Dendritic cell treated with granulocyte-macrophage colony-stimulating factor and Interleukin-4, amounts not matched to agents 40 ng/mL and 50 ng/mL, for 4 days (primary cell): ENCODE results near the gene PAFAH1B2.

Source experiments
- H3K27ac Mint-ChIP-seq: one replicate; pipeline ENCODE4 v1.8.0; 2022; ENCODE audit warnings: mild to moderate bottlenecking, mixed read lengths
- H3K27me3 Mint-ChIP-seq: one replicate; pipeline ENCODE4 v1.8.0; 2022; ENCODE audit warnings: mild to moderate bottlenecking, mixed read lengths
- H3K36me3 Mint-ChIP-seq: one replicate; pipeline ENCODE4 v1.8.0; 2022; ENCODE audit warnings: low read depth, mixed read lengths
- H3K4me1 Mint-ChIP-seq: one replicate; pipeline ENCODE4 v1.8.0; 2022; ENCODE audit warnings: low read depth, mixed read lengths
- H3K4me3 Mint-ChIP-seq: one replicate; pipeline ENCODE4 v1.8.0; 2022; ENCODE audit warnings: mild to moderate bottlenecking, moderate library complexity, mixed read lengths
- H3K9me3 Mint-ChIP-seq: one replicate; pipeline ENCODE4 v1.8.0; 2022; ENCODE audit warnings: mixed read lengths
- intact Hi-C: fragments of 100-400 bp; cut with micrococcal nuclease; formaldehyde crosslinking; loops from one replicate; pipeline ENCODE4 v1.15.0; 2022

PAFAH1B2 gene

GRCh38 chr11:117144477-117145392, 648 bp downstream of the PAFAH1B2 start:
- peaks cover 58% of the 10 kb centered on the region for H3K4me1 Mint-ChIP-seq
- H3K36me3 Mint-ChIP-seq: peaks cover 49% of the 10 kb centered on the region

DNA sequence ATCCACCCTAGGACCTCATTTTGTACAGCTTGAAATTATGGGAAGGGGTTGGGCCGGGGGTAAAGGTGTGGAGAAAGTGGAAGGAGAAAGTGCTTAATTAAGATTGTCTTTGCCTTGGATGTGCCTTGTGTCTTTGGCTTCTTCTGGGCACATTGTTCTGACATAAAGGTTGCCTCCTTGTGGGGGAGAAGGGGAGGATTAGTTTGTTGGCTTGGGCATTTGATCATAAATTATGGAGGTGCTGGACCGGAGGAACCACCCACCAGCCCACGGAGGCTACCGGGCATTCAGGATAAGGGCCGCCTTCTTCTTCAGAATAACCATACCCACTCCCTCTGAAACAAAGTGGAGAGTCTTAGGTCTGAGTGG, 1.3 kb downstream of the PAFAH1B2 start:
- intact Hi-C loops: loop anchor here (5.0 kb wide), 1 partner anchor 37 kb away; no protein-coding TSS in a partner anchor
- Mint-ChIP-seq H3K27ac (peak overlapping the region; percentile 100), H3K9me3 (no peaks in the 10 kb centered on the region), H3K27me3 (no peaks in the 10 kb centered on the region), H3K36me3 (peaks cover 55% of the 10 kb centered on the region), H3K4me1 (peaks cover 64% of the 10 kb centered on the region), H3K4me3 (peak overlapping the region; percentile 99)

More at GRCh38 chr11:117144477-117145392, 648 bp downstream of the PAFAH1B2 start:
- peak overlapping the region; percentile 99 for H3K4me3 Mint-ChIP-seq
- no peaks in the 10 kb centered on the region for H3K9me3 Mint-ChIP-seq
- H3K27ac Mint-ChIP-seq: peak overlapping the region; percentile 100
- intact Hi-C loops: loop anchor here (5.0 kb wide), 1 partner anchor 38 kb away; no protein-coding TSS in a partner anchor
- H3K27me3 Mint-ChIP-seq: peaks cover 4% of the 10 kb centered on the region

GRCh38 chr11:117146521-117146920, 2.4 kb downstream of the PAFAH1B2 start:
- Mint-ChIP-seq H3K4me1 (peaks cover 63% of the 10 kb centered on the region), H3K27ac (peak overlapping the region; percentile 100)

DNA sequence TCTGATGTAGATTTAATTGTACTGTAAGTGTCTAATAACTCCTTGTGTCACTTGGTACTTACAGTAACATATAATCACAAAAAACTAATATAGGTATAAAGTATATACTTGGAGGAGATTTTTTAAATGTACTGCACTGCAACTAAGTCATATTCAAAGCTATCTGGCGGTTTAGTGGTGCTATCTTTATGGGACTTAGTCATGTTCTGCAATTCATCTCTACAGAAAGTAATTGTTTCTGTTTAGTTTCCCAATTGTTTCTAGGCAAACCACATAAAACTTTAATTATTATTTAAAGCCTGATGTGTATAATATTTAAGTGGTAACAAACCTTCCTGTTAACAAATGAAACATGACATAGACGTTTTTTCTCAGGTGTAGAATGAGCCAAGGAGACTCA, 8.0 kb downstream of the PAFAH1B2 start:
- H3K4me1 Mint-ChIP-seq: peaks cover 26% of the 10 kb centered on the region
- peaks cover 72% of the 10 kb centered on the region for H3K36me3 Mint-ChIP-seq
- H3K9me3 Mint-ChIP-seq: no peaks in the 10 kb centered on the region
- H3K4me3 Mint-ChIP-seq: no peak overlapping the region
- H3K27ac Mint-ChIP-seq: no peak overlapping the region
- intact Hi-C loops: no loop called here
- no peaks in the 10 kb centered on the region for H3K27me3 Mint-ChIP-seq

More at GRCh38 chr11:117146521-117146920, 2.4 kb downstream of the PAFAH1B2 start:
- Mint-ChIP-seq H3K27me3 (no peaks in the 10 kb centered on the region), H3K9me3 (no peaks in the 10 kb centered on the region), H3K4me3 (peak overlapping the region; percentile 99), H3K36me3 (peaks cover 60% of the 10 kb centered on the region)
- intact Hi-C loops: loop anchor here (5.0 kb wide), 1 partner anchor 36 kb away; no protein-coding TSS in a partner anchor

GRCh38 chr11:117154468-117154867, 10.4 kb downstream of the PAFAH1B2 start:
- Mint-ChIP-seq H3K4me3 (no peak overlapping the region), H3K4me1 (peaks cover 23% of the 10 kb centered on the region), H3K9me3 (no peaks in the 10 kb centered on the region), H3K36me3 (peaks cover 80% of the 10 kb centered on the region), H3K27me3 (no peaks in the 10 kb centered on the region), H3K27ac (no peak overlapping the region)
- intact Hi-C loops: no loop called here

DNA sequence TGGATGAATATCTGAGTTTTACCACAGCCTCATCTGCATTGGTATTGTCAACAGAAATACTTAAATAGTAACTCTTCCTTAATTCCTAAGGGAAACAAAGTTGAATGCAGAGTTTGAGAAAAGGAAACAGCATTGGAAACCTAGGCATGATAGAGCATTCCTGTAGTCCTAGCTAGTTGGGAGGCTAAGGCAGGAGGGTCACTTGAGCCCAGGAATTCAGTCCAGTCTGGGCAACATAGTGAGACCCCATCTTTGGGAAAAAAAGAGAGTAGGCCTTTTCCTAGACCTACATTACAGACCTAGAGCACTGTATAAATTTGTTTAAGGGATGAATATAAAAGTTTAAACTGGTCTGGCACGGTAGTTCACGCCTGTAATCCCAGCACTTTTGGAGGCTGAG, 13.4 kb downstream of the PAFAH1B2 start:
- Mint-ChIP-seq H3K4me1 (peaks cover 11% of the 10 kb centered on the region), H3K4me3 (no peak overlapping the region), H3K27me3 (no peaks in the 10 kb centered on the region), H3K27ac (no peak overlapping the region), H3K9me3 (no peaks in the 10 kb centered on the region), H3K36me3 (peaks cover 91% of the 10 kb centered on the region)
- intact Hi-C loops: no loop called here

- H3K36me3 Mint-ChIP-seq: peaks cover 95% of the 10 kb centered on the region
- H3K4me3 Mint-ChIP-seq: no peak overlapping the region
- H3K27ac Mint-ChIP-seq: no peak overlapping the region
- intact Hi-C loops: no loop called here
- no peaks in the 10 kb centered on the region for H3K27me3 Mint-ChIP-seq
- no peaks in the 10 kb centered on the region for H3K9me3 Mint-ChIP-seq
- peaks cover 6% of the 10 kb centered on the region for H3K4me1 Mint-ChIP-seq
These were observed 15.8 kb downstream of the PAFAH1B2 start for GRCh38 chr11:117159892-117160291.

DNA sequence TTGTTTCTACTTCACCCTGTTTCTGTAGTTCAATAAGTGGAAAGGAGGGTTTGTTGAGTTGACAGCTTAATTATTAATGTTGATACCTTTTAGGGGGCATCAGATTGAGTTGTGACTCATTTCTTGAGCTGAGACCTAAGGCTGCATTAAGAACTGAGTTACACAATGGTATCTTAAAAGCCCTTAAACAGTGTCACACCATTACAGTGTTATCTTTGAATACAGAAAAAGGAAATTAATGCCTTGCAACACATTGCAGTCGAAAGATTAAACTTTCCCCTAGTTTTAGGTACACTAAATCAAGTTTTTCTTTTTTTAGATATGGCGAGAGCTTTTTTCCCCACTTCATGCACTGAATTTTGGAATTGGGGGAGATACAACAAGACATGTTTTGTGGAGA, 16.7 kb downstream of the PAFAH1B2 start:
- intact Hi-C loops: no loop called here
- H3K27ac Mint-ChIP-seq: no peak overlapping the region
- H3K4me3 Mint-ChIP-seq: no peak overlapping the region
- H3K27me3 Mint-ChIP-seq: no peaks in the 10 kb centered on the region
- H3K4me1 Mint-ChIP-seq: peaks cover 6% of the 10 kb centered on the region
- H3K9me3 Mint-ChIP-seq: no peaks in the 10 kb centered on the region
- peaks cover 95% of the 10 kb centered on the region for H3K36me3 Mint-ChIP-seq

- peaks cover 14% of the 10 kb centered on the region for H3K4me1 Mint-ChIP-seq
- no peak overlapping the region for H3K27ac Mint-ChIP-seq
- no peaks in the 10 kb centered on the region for H3K27me3 Mint-ChIP-seq
- peaks cover 94% of the 10 kb centered on the region for H3K36me3 Mint-ChIP-seq
- H3K9me3 Mint-ChIP-seq: no peaks in the 10 kb centered on the region
- intact Hi-C loops: no loop called here
- H3K4me3 Mint-ChIP-seq: no peak overlapping the region
These were observed 22.4 kb downstream of the PAFAH1B2 start for GRCh38 chr11:117166491-117166890.

GRCh38 chr11:117169736-117170135, 25.6 kb downstream of the PAFAH1B2 start:
- Mint-ChIP-seq H3K4me1 (peaks cover 41% of the 10 kb centered on the region), H3K4me3 (no peak overlapping the region), H3K9me3 (no peaks in the 10 kb centered on the region), H3K36me3 (peaks cover 62% of the 10 kb centered on the region), H3K27ac (no peak overlapping the region), H3K27me3 (no peaks in the 10 kb centered on the region)
- intact Hi-C loops: no loop called here

- Mint-ChIP-seq H3K36me3 (peaks cover 57% of the 10 kb centered on the region), H3K4me3 (no peak overlapping the region), H3K9me3 (no peaks in the 10 kb centered on the region), H3K27me3 (no peaks in the 10 kb centered on the region), H3K27ac (peak overlapping the region; percentile 27), H3K4me1 (peaks cover 41% of the 10 kb centered on the region)
- intact Hi-C loops: no loop called here
These were observed 26.1 kb downstream of the PAFAH1B2 start for GRCh38 chr11:117170210-117170609.

- Mint-ChIP-seq H3K4me1 (peaks cover 41% of the 10 kb centered on the region), H3K27me3 (no peaks in the 10 kb centered on the region), H3K27ac (peak overlapping the region; percentile 81), H3K36me3 (peaks cover 49% of the 10 kb centered on the region), H3K4me3 (no peak overlapping the region), H3K9me3 (no peaks in the 10 kb centered on the region)
- intact Hi-C loops: no loop called here
These were observed 26.9 kb downstream of the PAFAH1B2 start for GRCh38 chr11:117171007-117171403.

GRCh38 chr11:117171404-117172061, 27.4 kb downstream of the PAFAH1B2 start:
- intact Hi-C loops: no loop called here
- peak overlapping the region; percentile 81 for H3K27ac Mint-ChIP-seq
- H3K27me3 Mint-ChIP-seq: no peaks in the 10 kb centered on the region
- H3K9me3 Mint-ChIP-seq: no peaks in the 10 kb centered on the region
- H3K36me3 Mint-ChIP-seq: peaks cover 44% of the 10 kb centered on the region
- peaks cover 41% of the 10 kb centered on the region for H3K4me1 Mint-ChIP-seq
- H3K4me3 Mint-ChIP-seq: no peak overlapping the region

- peaks cover 30% of the 10 kb centered on the region for H3K36me3 Mint-ChIP-seq
- H3K4me1 Mint-ChIP-seq: peaks cover 44% of the 10 kb centered on the region
- H3K27ac Mint-ChIP-seq: peak overlapping the region; percentile 81
- H3K27me3 Mint-ChIP-seq: no peaks in the 10 kb centered on the region
- intact Hi-C loops: no loop called here
- H3K4me3 Mint-ChIP-seq: peak overlapping the region; percentile 26
- no peaks in the 10 kb centered on the region for H3K9me3 Mint-ChIP-seq
These were observed 28.8 kb downstream of the PAFAH1B2 start for GRCh38 chr11:117172724-117173421.
